ENCODE data around the gene LRMDA.

Gene LRMDA

GRCh38 chr10:75586814-75587213 lies 155.4 kb downstream of the LRMDA start:
- no peak overlapping the region for H3K4me3 ChIP-seq (IDR thresholded peaks at IDR 0.05; ENCODE audit: insufficient read depth, low read depth, low read length)
- no peak overlapping the region for H2AFZ ChIP-seq (ENCODE audit: low read depth)
- no peak for TF ChIP-seq CTCF (conservative IDR thresholded peaks at IDR 0.05; ENCODE audit: low read depth, low read length)
- H3K27me3 ChIP-seq (ENCODE audit: insufficient read depth, low read depth) = no peaks in the 10 kb centered on the region
- H3K79me2 ChIP-seq (ENCODE audit: insufficient read depth, low read depth) = no peaks in the 10 kb centered on the region
- H3K36me3 ChIP-seq (ENCODE audit: insufficient read depth) = no peaks in the 10 kb centered on the region
- no peak overlapping the region for H3K4me2 ChIP-seq
- no peak overlapping the region for H3K27ac ChIP-seq
- no peaks in the 10 kb centered on the region for H4K20me1 ChIP-seq (ENCODE audit: insufficient read depth)
- H3K9ac ChIP-seq = no peak overlapping the region
- no peaks in the 10 kb centered on the region for H3K4me1 ChIP-seq (ENCODE audit: low read depth, poor library complexity, severe bottlenecking)

GRCh38 chr10:75588031-75588430 lies 156.6 kb downstream of the LRMDA start:
- Histone ChIP-seq H3K27ac (no peak overlapping the region), H3K36me3 (ENCODE audit: insufficient read depth) (no peaks in the 10 kb centered on the region), H3K4me1 (ENCODE audit: low read depth, poor library complexity, severe bottlenecking) (no peaks in the 10 kb centered on the region), H4K20me1 (ENCODE audit: insufficient read depth) (no peaks in the 10 kb centered on the region), H3K4me2 (no peak overlapping the region), H3K9ac (no peak overlapping the region), H3K4me3 (IDR thresholded peaks at IDR 0.05; ENCODE audit: insufficient read depth, low read depth, low read length) (no peak overlapping the region), H3K27me3 (ENCODE audit: insufficient read depth, low read depth) (no peaks in the 10 kb centered on the region), H2AFZ (ENCODE audit: low read depth) (no peak overlapping the region), H3K79me2 (ENCODE audit: insufficient read depth, low read depth) (no peaks in the 10 kb centered on the region)
- no peak for TF ChIP-seq CTCF (conservative IDR thresholded peaks at IDR 0.05; ENCODE audit: low read depth, low read length)

GRCh38 chr10:75589895-75590654 lies 158.7 kb downstream of the LRMDA start:
- no peak overlapping the region for H2AFZ ChIP-seq (ENCODE audit: low read depth)
- no peak for TF ChIP-seq CTCF (conservative IDR thresholded peaks at IDR 0.05; ENCODE audit: low read depth, low read length)
- no peak overlapping the region for H3K4me2 ChIP-seq
- H3K27ac ChIP-seq = no peak overlapping the region
- no peaks in the 10 kb centered on the region for H3K36me3 ChIP-seq (ENCODE audit: insufficient read depth)
- H4K20me1 ChIP-seq (ENCODE audit: insufficient read depth) = no peaks in the 10 kb centered on the region
- no peak overlapping the region for H3K4me3 ChIP-seq (IDR thresholded peaks at IDR 0.05; ENCODE audit: insufficient read depth, low read depth, low read length)
- no peaks in the 10 kb centered on the region for H3K79me2 ChIP-seq (ENCODE audit: insufficient read depth, low read depth)
- H3K9ac ChIP-seq = no peak overlapping the region
- H3K27me3 ChIP-seq (ENCODE audit: insufficient read depth, low read depth) = no peaks in the 10 kb centered on the region
- H3K4me1 ChIP-seq (ENCODE audit: low read depth, poor library complexity, severe bottlenecking) = no peaks in the 10 kb centered on the region

- H3K4me3 ChIP-seq (IDR thresholded peaks at IDR 0.05; ENCODE audit: insufficient read depth, low read depth, low read length) = no peak overlapping the region
- no peaks in the 10 kb centered on the region for H3K27me3 ChIP-seq (ENCODE audit: insufficient read depth, low read depth)
- no peaks in the 10 kb centered on the region for H3K79me2 ChIP-seq (ENCODE audit: insufficient read depth, low read depth)
- no peak for TF ChIP-seq CTCF (conservative IDR thresholded peaks at IDR 0.05; ENCODE audit: low read depth, low read length)
- no peaks in the 10 kb centered on the region for H4K20me1 ChIP-seq (ENCODE audit: insufficient read depth)
- H3K27ac ChIP-seq = no peak overlapping the region
- H3K36me3 ChIP-seq (ENCODE audit: insufficient read depth) = no peaks in the 10 kb centered on the region
- no peak overlapping the region for H3K4me2 ChIP-seq
- no peak overlapping the region for H2AFZ ChIP-seq (ENCODE audit: low read depth)
- H3K4me1 ChIP-seq (ENCODE audit: low read depth, poor library complexity, severe bottlenecking) = peaks cover 14% of the 10 kb centered on the region
- H3K9ac ChIP-seq = no peak overlapping the region
These were observed 160.8 kb downstream of the LRMDA start for GRCh38 chr10:75592151-75592787.
